Stimulated activated CD8-positive, alpha-beta memory T cell treated with anti-CD3 and anti-CD28 coated beads, Interleukin-7, amount 100 ng/mL, for 1 hour (primary cell): ENCODE measurements around the gene RANBP3L.
"Not testable (repeated sequence)": the region's sequence is repeated elsewhere in the genome, so short reads cannot be mapped to it uniquely, and the experiment has no call there.

Experiments used
- DNase-seq, 2 donors: peaks; one replicate each; pipeline ENCODE4 v3.0.0-alpha.2; 2020; ENCODE audit warnings: low read depth in 2 of 2

The RANBP3L gene, protein sequence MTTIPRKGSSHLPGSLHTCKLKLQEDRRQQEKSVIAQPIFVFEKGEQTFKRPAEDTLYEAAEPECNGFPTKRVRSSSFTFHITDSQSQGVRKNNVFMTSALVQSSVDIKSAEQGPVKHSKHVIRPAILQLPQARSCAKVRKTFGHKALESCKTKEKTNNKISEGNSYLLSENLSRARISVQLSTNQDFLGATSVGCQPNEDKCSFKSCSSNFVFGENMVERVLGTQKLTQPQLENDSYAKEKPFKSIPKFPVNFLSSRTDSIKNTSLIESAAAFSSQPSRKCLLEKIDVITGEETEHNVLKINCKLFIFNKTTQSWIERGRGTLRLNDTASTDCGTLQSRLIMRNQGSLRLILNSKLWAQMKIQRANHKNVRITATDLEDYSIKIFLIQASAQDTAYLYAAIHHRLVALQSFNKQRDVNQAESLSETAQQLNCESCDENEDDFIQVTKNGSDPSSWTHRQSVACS

DNA sequence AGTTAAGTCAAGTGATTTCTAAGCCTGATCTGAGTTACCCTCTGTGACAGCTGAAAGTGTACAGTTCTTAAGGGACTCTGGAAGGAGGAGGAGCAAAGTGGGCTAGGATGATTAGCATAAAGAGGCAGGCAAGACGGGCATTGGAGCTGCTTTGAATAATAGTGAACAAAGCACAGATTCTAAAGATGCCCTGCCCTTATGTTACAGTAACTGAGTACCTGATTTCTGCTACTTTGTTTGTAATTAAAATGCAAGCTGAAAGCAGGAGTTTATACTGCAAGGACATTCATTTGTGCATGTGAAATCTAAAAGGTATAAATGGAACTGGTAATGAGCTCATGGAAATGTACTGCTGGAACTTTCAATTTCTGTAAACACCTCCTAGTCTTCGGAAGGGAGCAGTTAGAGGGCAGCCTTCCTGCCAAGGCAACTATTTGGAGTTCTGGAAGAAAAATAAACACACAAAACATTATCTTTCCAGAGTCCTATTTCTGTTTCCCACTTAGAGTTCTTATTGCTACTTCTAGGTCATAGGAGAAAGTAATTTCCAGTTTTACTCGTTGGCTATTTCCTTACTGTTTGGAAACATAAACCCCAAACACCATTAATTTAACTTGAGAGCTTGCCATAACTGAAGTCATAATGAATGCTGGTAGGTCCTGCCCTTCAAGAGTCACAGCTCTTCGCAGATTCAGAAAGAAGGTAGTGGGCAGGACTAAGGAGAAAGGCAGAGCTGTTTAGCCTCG, at the start of gene RANBP3L:
TSS of gene RANBP3L (minus strand) at position 45 of the 746 bp plus-strand sequence. CDS start 486 bp downstream, outside the sequence.
- no peak for DNase-seq

DNA sequence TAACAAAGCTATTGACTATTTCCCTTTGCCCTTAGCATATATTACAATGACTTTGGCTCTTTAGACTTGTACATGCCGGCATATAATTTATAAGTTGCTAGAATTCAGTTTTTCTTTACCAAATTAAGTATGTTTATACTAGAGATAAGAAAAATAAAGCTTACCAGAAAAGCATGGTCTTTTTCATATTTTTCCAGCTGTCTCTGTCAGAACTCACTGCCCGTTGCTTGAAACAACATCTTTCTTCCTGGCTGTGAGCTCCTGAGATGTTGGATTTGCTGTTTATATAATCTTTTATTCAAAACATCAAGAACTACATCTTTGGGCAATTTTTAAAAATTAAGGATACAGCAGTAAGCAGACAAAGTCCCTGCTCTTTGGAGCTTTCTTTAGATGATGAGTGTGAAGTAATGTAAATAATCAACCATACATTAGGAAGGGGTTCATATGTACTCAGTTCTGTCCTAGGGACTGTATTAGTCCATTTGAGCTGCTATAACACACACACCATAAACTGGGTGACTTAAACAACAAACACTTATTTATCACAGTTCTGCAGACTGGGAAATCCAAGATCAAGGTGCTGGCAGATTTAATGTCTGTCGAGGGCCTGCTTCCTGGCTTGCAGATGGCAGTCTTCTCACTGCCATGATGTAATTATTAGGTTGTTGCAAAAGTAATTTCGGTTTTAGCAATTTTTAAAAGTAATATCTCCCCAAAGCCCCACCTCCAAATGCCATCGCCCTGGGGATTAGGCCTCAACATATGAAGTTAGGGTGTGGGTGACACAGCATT, 45.4 kb upstream of the RANBP3L start:
- DNase-seq: no peak

DNA sequence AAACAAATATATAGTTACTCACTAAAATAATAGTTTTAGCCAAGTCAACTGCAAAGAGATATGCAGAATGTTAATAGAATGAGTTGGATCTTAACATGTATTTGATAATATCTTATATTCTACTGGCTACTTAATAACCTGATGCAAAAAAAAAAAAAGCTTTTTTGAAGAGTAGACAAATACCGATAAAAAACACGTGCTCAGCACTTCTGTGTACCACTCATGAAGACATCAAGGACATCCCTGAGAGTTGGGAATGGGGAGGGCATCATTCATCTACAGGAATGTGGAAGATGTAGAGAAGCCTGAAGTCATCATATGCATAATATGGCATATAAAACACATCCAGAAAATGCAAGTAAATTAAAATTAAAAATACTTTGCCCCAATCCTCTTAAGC, 43.2 kb upstream of the RANBP3L start:
- DNase-seq: no peak

DNA sequence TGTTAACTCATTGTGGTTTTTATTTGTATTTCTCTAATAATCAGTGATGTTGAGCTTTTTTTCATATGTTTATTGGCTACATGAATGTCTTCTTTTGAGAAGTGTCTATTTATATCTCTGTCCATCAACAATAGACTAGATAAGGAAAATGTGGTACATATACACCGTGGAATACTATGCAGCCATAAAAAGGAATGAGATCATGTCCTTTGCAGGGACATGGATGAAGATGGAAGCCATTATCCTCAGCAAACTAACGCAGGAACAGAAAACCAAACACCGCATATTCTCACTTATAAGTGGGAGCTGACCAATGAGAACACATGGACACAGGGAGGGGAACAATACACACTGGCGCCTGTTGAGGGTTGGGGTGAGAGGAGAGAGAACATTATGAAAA, 40.0 kb upstream of the RANBP3L start:
- DNase-seq: not testable (repeated sequence)

DNA sequence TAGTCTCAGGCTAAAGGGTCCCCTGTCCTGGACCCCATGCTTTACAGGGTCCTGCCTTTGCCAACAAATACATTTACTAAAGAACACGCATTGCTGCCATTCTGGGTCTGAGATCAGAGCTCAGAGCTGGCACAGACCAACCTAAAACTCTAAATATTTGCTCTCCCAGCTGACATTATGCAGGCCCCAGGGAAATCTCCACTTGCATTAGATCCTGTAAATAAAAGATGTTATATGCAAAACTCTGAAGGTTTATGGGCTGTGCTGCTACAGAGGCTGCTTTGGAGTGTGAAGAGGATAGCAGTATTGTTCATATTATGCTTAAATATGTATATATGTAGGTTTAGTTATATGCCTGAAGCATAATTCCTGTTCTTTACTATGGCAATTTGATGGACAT, 35.9 kb upstream of the RANBP3L start:
- no peak for DNase-seq

DNA sequence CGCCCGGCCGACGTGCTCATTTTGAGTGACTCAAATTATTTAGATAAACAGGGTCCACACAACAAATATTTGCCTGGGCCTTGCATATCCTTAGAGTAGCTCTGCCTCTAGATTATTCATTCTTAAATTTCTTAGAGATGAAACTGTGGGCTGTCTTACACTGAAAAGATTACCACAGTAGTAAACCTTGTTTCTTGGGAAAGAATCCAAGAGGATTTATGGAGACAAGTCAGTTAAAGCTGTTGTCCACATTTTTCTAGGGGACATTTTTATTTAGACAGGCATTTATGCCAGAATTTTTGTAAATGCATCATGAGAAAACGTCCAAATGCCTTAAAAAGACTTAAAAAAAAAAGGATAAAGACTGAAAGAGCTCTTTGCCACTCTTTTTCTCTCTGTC, 32.6 kb upstream of the RANBP3L start:
- no peak for DNase-seq

DNA sequence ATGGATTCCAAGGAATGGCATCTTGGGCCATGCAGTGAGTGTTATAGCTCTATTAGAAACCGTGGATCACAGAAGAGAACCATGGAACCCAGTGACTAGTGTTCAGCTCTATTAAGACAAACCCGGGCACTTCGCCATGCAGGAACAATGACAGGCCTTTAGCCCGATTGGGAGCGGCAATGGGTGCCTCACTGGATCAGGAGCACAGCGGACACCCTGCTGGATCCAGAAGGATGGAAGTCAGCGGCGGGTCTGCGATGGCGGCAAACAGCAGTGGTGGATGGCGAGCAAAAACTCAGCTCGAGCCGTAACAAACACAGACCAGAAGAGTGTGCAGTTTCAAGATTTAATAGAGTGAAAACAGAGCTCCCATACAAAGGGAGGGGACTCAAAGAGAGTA, 31.0 kb upstream of the RANBP3L start:
- DNase-seq: not testable (repeated sequence)

DNA sequence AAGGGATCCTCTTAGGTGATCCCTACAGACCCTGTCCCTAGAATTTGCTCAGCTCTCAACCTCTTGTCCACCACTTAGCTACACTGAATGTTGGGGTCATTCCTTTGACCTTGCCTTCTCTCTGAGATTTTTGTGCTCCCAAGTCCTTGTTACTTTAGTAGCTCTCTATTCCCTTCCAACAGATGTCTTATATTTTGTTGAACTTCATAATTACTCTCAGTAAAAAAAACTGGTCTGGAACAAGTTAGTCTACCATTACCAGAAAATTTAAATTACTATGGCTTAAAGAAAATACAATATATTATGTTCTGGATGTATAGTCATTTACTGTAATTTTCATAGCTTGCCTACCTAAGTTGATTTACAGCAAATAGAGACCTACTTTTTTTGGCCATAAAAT, 23.5 kb upstream of the RANBP3L start:
- no peak for DNase-seq

DNA sequence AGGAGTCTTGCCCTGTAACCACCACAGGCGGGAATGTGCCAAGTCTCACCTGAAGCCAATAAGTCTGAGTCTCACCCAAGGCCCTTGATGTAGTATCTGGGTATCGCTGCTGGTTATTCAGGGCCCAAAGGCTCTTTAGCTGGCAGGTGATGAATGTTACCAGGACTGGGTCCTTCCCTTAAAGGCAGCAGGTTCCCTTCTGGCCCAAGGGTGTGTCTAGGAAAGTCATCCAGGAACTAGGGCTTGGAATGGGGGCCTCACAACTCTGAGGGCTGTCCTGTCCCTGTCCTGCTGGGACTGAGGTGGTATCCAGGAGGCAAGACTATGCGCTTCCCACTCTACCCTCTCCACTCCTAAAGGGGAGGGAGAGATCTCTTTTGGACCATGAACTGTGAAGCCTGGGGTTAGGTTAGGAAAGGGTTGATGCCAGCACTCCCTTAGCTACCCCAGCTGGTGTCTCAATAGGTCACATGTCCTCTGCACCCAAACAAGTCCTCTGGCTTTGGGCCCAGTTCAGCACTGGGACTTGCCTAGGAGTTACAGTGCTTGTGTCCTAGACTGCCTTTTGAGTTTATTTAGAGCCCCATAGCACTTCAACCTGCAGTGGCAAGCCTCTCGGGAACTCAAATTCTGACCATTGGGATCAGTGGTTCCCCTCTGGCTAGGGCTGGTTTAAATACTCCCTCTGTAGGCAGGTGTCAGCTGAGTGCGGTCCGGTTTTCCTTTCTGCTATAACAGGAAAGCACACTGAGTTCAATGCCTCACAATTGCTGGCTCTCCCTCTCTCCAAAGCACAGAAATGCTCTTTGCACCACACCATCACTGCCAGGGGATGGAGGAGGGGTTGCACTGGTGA, 22.5 kb upstream of the RANBP3L start:
- no peak for DNase-seq

DNA sequence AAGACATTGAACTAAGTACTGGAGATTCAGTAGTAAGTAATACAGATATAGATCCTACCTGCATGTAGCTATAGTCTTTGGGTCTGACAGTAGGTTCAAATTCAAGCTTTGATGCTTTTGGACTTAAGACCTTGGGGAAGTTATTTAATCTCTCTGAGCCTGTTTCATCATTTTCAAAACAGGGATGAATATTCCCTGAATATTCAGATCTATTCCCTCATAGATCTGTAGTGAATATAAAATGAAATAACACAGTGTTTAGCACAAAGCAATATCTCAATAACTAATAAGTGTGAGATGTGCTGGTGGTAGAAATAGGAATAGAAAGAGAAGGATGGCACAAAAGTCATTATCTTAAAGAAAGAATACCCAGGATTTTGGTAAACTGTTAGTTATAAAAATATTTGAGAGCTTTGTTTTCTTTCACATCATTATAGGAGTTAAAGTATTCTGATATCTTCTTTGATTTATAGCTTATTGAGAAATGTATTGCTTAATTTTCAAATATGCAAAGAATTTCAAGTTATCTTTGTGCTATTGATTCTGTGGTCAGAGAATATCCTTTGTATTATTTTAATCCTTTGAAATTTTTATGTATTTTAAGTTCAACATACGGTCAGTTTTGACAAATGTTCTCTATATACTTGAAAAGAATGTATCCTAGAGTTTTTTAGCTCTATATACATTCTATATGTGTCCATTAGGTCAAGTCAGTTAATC, 11.4 kb upstream of the RANBP3L start:
- no peak for DNase-seq

DNA sequence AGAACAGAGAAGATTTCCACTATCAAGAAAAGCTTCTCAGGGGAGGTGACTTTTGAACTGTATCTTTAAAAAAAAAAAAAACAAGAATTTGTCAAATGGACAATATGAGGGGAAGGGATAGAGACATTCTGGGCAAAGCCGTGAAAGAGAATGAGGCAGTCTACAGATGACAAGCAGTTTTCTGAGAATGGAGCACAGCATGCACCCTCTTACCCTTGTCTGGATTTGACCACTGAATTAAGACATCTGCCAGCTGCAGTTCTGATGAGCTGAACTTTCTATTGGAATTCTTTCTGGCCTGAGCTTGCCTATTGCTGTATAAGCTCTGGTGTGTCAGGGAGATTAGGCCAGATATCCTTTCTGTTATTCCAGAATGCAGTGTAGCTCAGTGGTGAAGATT, 10.3 kb upstream of the RANBP3L start:
- no peak for DNase-seq

DNA sequence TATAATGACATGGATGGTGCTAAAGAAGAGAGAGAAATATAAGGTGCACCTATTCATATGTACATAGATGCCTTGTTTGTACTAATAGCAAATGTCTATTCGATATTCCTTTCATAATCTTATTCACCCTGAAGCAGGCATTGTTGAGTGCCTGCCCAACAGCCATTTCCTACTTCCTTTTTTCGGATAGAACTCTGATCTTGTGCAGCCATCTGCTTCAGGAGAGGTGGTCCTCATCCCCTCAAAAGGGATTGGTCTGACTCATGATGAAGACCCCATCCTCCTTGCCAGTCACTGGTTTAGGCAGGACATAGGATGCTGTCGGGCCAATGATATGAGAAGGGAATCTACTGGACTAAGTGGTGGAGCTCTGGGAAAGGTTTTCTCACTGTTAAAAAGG, 8.4 kb upstream of the RANBP3L start:
- DNase-seq: no peak

DNA sequence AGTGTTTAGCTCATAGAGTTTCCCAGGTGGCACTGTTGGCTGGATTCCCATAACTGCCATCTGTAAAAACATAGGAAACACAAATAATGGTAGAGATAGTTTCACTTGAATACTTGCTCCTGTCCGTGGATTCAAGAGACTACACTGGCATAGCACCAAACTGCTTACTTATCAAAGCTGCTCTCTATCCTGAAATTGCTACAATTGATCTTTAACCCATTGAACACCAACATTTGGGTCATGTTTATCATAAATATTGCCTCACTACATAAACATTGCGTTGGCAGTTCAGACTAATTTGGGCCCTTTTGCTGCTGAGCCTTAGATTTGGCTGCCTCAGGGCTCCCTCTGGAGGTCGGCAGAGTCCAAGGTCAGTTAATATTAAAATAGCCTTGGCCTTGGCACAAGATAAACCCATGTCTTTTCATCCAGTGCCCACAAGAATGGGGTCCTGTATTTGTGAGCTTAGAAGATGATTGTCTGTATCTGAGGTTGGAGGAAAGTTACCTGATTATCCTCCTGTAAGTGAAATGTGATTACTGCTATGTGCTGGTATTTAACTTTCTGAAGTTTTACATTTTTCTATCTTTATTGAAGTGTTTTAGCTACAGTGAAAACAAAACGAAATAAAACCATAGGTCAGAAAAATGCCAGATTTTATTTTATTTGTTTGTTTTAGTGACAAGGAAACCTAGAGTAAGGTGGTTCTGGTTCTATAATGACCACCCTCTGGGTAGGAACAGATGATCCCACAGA, 4.0 kb upstream of the RANBP3L start:
- no peak for DNase-seq

DNA sequence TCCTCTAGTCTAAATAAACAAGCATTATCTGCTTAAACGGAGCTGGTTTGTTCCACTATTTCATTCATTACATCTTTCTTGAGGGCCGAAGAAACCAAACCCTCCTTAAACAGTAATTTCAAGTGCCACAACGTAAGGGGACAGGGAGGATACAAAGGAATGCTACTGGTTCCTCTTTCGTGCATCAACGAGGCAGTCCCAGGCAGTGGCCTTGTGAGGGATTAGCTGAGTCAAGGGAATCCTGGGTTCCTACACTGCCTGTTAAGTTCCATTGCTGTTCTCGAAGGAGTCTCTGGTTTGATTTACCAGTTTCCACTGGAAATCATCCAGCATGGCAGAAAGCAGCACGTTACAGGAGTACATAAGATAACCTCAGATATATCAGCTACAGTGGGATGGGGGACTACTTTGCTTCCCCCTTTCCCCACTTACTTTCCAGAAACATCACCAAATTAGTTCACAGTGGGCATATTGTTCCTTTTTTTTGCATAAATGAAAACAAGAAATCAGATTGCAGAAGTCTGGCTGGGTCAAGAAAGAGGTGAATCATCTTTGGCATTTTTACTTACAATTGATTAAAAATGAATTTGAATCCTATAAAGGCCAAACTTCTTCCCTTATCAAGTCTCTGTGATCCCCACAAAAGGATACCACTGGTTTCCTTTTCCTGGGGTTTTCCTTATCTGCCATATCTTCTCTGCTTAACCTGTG, 2.5 kb upstream of the RANBP3L start:
- no peak for DNase-seq

DNA sequence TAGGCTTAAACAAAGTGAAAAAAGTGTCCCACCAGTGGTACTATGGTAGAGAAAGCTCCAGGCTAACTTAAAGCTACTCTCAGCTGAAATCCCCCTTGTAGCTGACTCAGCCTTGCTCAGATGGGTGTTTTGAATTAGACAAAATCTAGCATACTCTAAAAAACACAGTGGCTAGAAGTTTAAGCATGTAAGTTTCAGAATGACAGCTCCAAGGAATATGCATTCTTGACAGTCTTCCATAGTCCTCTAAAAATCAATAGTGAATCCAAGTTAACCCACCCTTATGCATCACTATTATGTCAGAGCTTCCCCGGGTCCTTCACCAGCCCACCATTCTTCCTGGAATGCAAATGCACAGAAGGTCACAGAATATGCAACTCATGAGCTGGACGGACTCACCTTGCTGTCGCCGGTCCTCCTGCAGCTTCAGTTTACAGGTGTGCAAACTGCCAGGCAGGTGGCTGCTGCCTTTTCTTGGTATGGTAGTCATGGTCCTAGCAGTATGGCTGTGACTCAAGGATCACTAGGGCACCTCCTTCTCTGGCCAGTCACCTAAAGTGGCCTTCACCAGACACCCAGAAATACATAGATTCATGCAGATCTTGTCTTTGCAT, 668 bp downstream of the RANBP3L start:
- no peak for DNase-seq

DNA sequence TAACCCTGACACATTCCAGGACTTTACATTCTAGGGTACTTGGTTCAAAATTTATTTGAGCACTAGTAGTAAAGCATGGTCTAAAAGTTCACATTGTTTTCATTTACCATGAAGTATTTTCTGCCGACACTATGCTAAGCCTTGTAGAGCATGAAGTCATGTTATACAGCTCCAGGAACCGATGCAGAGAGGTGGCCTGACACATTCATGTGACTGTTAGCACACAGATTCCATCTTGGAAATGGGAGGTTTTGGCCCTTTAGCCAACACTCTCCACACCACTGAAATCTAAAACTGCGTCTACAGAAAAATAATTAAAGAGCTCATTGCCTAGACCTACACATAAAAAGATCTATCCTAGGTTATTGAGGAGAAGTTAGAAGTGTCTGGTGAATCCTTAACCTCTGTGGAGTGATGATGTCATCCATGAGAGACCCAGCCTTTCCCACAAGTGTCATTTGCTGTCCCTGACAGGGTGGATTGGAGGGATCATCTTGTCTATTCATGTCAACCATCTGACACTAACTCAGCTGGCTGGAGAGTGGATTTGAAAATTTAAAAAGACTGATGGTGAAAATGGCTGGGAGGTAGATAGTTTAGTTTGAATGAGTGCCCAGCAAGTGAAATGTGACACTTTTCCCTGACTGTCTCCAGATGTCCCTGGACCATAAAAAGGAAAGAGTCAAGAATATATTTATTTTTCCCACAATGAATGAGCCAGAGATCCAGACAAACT, 1.3 kb downstream of the RANBP3L start:
- DNase-seq: no peak

DNA sequence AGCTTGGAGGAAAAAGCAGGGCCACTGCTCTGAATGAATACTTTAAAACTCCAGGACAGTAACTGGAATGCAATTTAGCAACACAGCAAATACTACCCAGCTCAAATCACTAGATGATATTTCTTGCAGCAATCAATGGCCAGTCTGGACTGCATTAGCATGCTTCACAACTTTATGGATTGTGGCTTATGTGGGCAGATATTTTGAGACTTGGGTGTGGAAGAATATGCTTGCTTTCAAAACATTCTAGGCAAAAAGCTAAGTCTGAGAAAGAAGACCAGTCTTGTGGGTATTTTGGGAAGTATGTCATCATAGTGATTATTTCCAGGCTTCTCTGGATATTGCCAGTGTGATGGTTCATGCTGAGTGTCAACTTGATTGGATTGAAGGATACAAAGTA, 3.1 kb downstream of the RANBP3L start:
- no peak for DNase-seq

DNA sequence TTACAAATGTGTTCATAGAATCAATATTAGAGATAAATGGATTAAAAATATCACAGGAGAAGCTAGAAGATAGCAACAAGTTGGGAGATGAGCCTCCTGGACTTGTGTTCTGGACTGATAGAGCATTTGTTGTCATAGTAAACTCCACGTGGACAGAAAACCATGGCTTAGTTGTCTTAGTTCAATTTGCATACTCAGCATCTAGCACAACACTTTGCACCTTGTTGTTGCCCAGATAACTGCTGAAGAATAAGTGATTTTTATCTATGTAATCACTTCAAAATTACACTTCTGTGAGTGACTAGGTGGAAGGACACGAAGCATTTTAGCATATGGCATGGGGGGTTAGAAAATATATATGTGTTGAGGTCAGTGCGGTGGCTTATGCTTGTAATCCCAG, 4.0 kb downstream of the RANBP3L start:
- DNase-seq: no peak
